Stimulated activated naive CD8-positive, alpha-beta T cell treated with anti-CD3 and anti-CD28 coated beads, Interleukin-15, Interleukin-2, amounts not matched to agents 100 ng/mL and 50 ng/mL, for 24 hours (primary cell): Measurements from ENCODE around the gene IFT81.
"Not testable (repeated sequence)": the region's sequence is repeated elsewhere in the genome, so short reads cannot be mapped to it uniquely, and the experiment has no call there.

ENCODE experiments used
- H3K27ac Mint-ChIP-seq: one replicate; pipeline ENCODE4 v1.8.0; 2021; ENCODE audit warnings: mild to moderate bottlenecking, mixed read lengths
- H3K27me3 Mint-ChIP-seq: one replicate; pipeline ENCODE4 v1.8.0; 2021; ENCODE audit warnings: mixed read lengths
- H3K36me3 Mint-ChIP-seq: one replicate; pipeline ENCODE4 v1.8.0; 2021; ENCODE audit warnings: low read depth, mixed read lengths
- H3K4me1 Mint-ChIP-seq: one replicate; pipeline ENCODE4 v1.8.0; 2021; ENCODE audit warnings: low read depth, mixed read lengths
- H3K4me3 Mint-ChIP-seq: one replicate; pipeline ENCODE4 v1.8.0; 2021; ENCODE audit warnings: mild to moderate bottlenecking, mixed read lengths
- H3K9me3 Mint-ChIP-seq: one replicate; pipeline ENCODE4 v1.8.0; 2021; ENCODE audit warnings: mixed read lengths

IFT81 gene

GRCh38 chr12:110249716-110250225 lies 125.6 kb downstream of the IFT81 start:
- H3K9me3 Mint-ChIP-seq = no peaks in the 10 kb centered on the region
- H3K4me3 Mint-ChIP-seq = no peak overlapping the region
- H3K27me3 Mint-ChIP-seq = no peaks in the 10 kb centered on the region
- no peaks in the 10 kb centered on the region for H3K36me3 Mint-ChIP-seq
- H3K27ac Mint-ChIP-seq = no peak overlapping the region
- H3K4me1 Mint-ChIP-seq = no peaks in the 10 kb centered on the region

DNA sequence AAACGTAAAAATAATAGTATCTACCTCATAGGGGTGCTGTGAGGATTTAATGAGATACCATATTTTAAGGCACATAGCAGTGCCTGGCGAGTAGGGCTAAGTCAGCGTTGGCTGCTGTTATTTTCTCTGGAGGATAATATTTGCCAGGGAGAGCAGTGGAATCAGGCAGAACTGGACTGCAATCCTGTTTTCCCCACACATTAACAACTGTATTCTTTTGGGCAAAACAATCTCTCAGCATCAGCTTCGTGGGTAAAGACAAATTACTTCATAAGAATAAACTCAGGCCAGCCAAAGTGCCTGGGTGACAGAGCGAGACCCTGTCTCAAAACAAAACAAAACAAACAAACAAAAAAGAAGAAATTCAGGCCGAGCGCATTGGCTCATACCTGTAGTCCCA lies 127.2 kb downstream of the IFT81 start:
- Mint-ChIP-seq H3K4me1 (no peaks in the 10 kb centered on the region), H3K27ac (no peak overlapping the region), H3K36me3 (no peaks in the 10 kb centered on the region), H3K4me3 (no peak overlapping the region), H3K9me3 (no peaks in the 10 kb centered on the region), H3K27me3 (no peaks in the 10 kb centered on the region)

GRCh38 chr12:110252716-110253115 lies 128.6 kb downstream of the IFT81 start:
- Mint-ChIP-seq H3K27me3 (no peaks in the 10 kb centered on the region), H3K27ac (no peak overlapping the region), H3K36me3 (no peaks in the 10 kb centered on the region), H3K4me1 (no peaks in the 10 kb centered on the region), H3K4me3 (no peak overlapping the region), H3K9me3 (no peaks in the 10 kb centered on the region)

DNA sequence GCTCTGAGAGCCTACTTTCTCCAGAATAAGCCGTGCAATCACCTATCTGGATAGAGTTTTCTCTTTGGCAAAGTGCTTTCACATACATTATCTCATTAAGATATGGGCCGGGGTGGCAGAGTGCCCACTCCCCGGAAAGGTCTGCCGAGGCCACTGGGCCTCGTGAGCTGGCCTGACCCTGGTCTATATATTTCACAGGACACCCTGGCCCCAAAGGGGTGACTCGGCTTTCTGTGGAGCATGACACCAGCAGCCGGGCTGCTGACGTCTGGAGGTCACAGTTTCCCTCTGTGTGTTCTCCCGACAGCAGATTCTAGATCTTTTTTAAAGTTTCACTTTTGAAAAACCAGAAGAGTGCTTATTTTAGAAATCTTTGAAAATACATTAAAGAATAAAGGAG lies 129.0 kb downstream of the IFT81 start:
- no peak overlapping the region for H3K27ac Mint-ChIP-seq
- no peaks in the 10 kb centered on the region for H3K36me3 Mint-ChIP-seq
- H3K4me3 Mint-ChIP-seq = no peak overlapping the region
- H3K9me3 Mint-ChIP-seq = no peaks in the 10 kb centered on the region
- no peaks in the 10 kb centered on the region for H3K27me3 Mint-ChIP-seq
- no peaks in the 10 kb centered on the region for H3K4me1 Mint-ChIP-seq

GRCh38 chr12:110254971-110255540 lies 130.9 kb downstream of the IFT81 start:
- Mint-ChIP-seq H3K27me3 (no peaks in the 10 kb centered on the region), H3K36me3 (no peaks in the 10 kb centered on the region), H3K27ac (no peak overlapping the region), H3K9me3 (no peaks in the 10 kb centered on the region), H3K4me1 (no peaks in the 10 kb centered on the region), H3K4me3 (no peak overlapping the region)

DNA sequence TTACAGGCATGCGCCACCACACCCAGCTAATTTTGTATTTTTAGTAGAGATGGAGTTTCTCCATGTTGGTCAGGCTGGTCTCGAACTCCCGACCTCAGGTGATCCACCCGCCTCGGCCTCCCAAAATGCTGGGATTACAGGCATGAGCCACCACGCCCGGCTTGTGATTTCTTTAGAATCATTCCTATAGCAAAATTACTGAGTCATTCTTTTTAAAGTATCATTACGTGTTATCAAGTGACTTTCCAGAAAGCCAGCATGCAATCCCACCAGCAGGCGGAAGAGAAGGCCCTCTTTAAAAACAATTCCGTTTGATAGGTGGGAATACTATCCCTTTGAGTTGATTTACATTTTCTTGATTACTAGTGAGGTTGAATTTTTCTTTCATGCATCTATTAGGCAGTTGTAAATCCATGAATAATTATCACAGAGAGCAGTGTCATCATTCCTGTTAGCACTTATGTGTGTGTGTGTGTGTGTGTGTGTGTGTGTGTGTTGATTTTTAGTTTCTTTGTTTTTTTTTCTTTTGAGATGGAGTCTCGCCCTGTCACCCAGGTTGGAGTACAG lies 131.8 kb downstream of the IFT81 start:
- not testable (repeated sequence) for H3K36me3 Mint-ChIP-seq, H3K4me1 Mint-ChIP-seq, H3K4me3 Mint-ChIP-seq, H3K27ac Mint-ChIP-seq, H3K27me3 Mint-ChIP-seq, H3K9me3 Mint-ChIP-seq

DNA sequence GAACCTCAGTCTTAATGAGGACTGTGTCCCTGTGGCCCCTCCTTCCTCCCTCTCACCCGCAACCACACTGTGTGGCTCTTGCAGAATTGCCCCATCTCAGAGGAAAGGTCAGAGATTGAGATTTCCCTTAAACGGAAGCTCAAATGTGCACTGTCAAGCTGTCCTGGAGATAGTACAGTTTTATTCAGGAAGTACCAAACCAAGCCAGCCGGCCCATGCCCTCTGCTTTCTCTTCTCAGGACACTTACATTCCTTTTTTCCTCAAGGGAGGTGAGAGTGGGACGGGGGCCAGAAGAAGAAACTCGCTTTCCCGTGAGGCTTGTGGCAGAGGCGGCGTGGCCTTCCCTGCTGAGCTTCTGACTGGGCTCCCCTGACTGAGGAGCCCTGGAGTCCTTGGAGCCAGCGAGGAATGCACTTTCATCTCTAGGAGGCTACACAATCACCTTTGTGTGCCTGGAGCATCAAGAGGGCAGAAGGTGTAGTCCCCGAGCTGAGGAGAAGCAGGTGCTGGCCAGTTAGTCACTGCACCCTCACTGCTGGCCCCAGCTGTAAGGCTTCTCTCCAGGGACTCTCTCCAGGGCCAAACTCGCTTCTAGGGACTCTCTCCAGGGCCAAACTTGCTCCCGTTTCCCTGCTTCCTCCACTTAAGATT lies 132.7 kb downstream of the IFT81 start:
- H3K4me1 Mint-ChIP-seq = no peaks in the 10 kb centered on the region
- no peaks in the 10 kb centered on the region for H3K9me3 Mint-ChIP-seq
- H3K36me3 Mint-ChIP-seq = no peaks in the 10 kb centered on the region

DNA sequence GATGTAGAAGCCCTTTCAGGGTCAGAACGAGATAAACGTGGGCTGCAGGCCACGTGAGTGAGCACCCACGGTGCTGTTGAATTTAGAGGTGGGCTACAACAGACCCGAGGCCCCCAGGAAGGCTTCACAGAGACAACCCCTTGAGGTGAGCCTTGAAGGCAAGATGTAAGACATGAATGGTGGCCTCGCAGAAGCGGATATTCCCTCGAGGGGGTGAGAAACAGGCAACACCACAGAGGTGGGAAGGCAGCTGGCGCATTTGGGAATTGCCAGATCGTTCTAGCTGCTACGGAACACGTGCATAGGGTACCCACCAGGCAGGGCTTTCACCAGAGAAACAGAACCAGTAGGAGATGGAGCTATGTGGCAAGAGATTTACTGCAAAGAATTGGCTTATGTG lies 134.3 kb downstream of the IFT81 start:
- Mint-ChIP-seq H3K36me3 (no peaks in the 10 kb centered on the region), H3K27me3 (no peaks in the 10 kb centered on the region), H3K9me3 (no peaks in the 10 kb centered on the region), H3K27ac (no peak overlapping the region), H3K4me3 (no peak overlapping the region), H3K4me1 (no peaks in the 10 kb centered on the region)

More for the DNA sequence above, 132.7 kb downstream of the IFT81 start:
- Mint-ChIP-seq H3K4me3 (no peak overlapping the region), H3K27ac (no peak overlapping the region), H3K27me3 (no peaks in the 10 kb centered on the region)

GRCh38 chr12:110262442-110263388 lies 138.6 kb downstream of the IFT81 start:
- peaks cover under 1% of the 10 kb centered on the region for H3K27me3 Mint-ChIP-seq
- H3K27ac Mint-ChIP-seq = no peak overlapping the region
- H3K9me3 Mint-ChIP-seq = no peaks in the 10 kb centered on the region
- no peaks in the 10 kb centered on the region for H3K4me1 Mint-ChIP-seq
- H3K4me3 Mint-ChIP-seq = no peak overlapping the region
- H3K36me3 Mint-ChIP-seq = no peaks in the 10 kb centered on the region

GRCh38 chr12:110266381-110266960 lies 142.3 kb downstream of the IFT81 start:
- Mint-ChIP-seq H3K27me3 (peaks cover 15% of the 10 kb centered on the region), H3K9me3 (no peaks in the 10 kb centered on the region), H3K4me1 (no peaks in the 10 kb centered on the region), H3K36me3 (no peaks in the 10 kb centered on the region), H3K4me3 (no peak overlapping the region), H3K27ac (no peak overlapping the region)

- Mint-ChIP-seq H3K4me1 (no peaks in the 10 kb centered on the region), H3K27me3 (peaks cover 20% of the 10 kb centered on the region), H3K36me3 (no peaks in the 10 kb centered on the region), H3K4me3 (no peak overlapping the region), H3K9me3 (no peaks in the 10 kb centered on the region), H3K27ac (no peak overlapping the region)
These were observed 142.9 kb downstream of the IFT81 start for GRCh38 chr12:110266980-110267620.
